Loucy (cell line): ENCODE measurements around the gene RHEB.

Source experiments
- H2AFZ ChIP-seq: fragments of 200-600 bp; sonication (generic); 2 replicates; pipeline ENCODE4 v1.6.0; 2016; ENCODE audit warnings: antibody characterized with exemption, mild to moderate bottlenecking, low read length, moderate library complexity
- H3F3A ChIP-seq: fragments of 200-600 bp; 2 replicates; pipeline ENCODE4 v1.6.0; 2016; ENCODE audit warnings: antibody characterized with exemption, low read depth, mild to moderate bottlenecking
- H3K27me3 ChIP-seq: fragments of 200-600 bp; sonication (generic); 2 replicates; pipeline ENCODE4 v1.6.1; 2014; ENCODE audit warnings: low read length, mild to moderate bottlenecking; ENCODE audit not compliant: insufficient read depth, poor library complexity, severe bottlenecking
- H3K36me3 ChIP-seq: fragments of 200-600 bp; sonication (generic); 2 replicates; pipeline ENCODE4 v1.6.1; 2016; ENCODE audit warnings: low read length; ENCODE audit not compliant: insufficient read depth
- H3K4me1 ChIP-seq: fragments of 200-600 bp; sonication (generic); 2 replicates; pipeline ENCODE4 v1.5.1; 2014; ENCODE audit warnings: low read length, mild to moderate bottlenecking; ENCODE audit not compliant: insufficient read depth, poor library complexity, severe bottlenecking
- H3K4me2 ChIP-seq: fragments of 200-600 bp; sonication (generic); 2 replicates; pipeline ENCODE4 v1.6.0; 2014; ENCODE audit warnings: antibody characterized with exemption, low read length, low read depth, mild to moderate bottlenecking; ENCODE audit not compliant: poor library complexity, severe bottlenecking
- H3K4me3 ChIP-seq: fragments of 200-600 bp; sonication (generic); 2 replicates; pipeline ENCODE4 v1.5.1; 2014; ENCODE audit warnings: low read length, mild to moderate bottlenecking, mixed read lengths; ENCODE audit not compliant: poor library complexity, severe bottlenecking
- H3K79me2 ChIP-seq: fragments of 200-600 bp; sonication (generic); 2 replicates; pipeline ENCODE4 v1.6.1; 2014; ENCODE audit warnings: low read length; ENCODE audit not compliant: insufficient read depth
- H3K9ac ChIP-seq: fragments of 200-600 bp; sonication (generic); 2 replicates; pipeline ENCODE4 v1.6.0; 2014; ENCODE audit warnings: mild to moderate bottlenecking, low read depth, low read length, moderate library complexity; ENCODE audit not compliant: poor library complexity, severe bottlenecking
- H3K9me2 ChIP-seq: fragments of 200-600 bp; sonication (generic); replicated peaks from 2 replicates; pipeline ENCODE4 v1.6.1; 2016; ENCODE audit warnings: low read depth, low read length, mixed read lengths
- H3K9me3 ChIP-seq: fragments of 200-600 bp; sonication (generic); 2 replicates; pipeline ENCODE4 v1.6.1; 2014; ENCODE audit warnings: mild to moderate bottlenecking, antibody characterized with exemption, low read length, low read depth; ENCODE audit not compliant: insufficient read depth
- H4K20me1 ChIP-seq: fragments of 200-600 bp; sonication (generic); 2 replicates; pipeline ENCODE4 v1.6.0; 2014; ENCODE audit warnings: antibody characterized with exemption, low read length, mild to moderate bottlenecking; ENCODE audit not compliant: insufficient read depth, poor library complexity, severe bottlenecking
- EZH2phosphoT487 ChIP-seq: fragments of 200-600 bp; IDR thresholded peaks from 2 replicates; pipeline ENCODE4 v1.6.1; 2018; ENCODE audit warnings: antibody characterized with exemption, mild to moderate bottlenecking, moderate library complexity, borderline replicate concordance
- TF ChIP-seq, protein P1 (sequence below): fragments of 200-600 bp; sonication (generic); conservative IDR thresholded peaks from 2 replicates; pipeline ENCODE4 v1.5.1; 2014; ENCODE audit warnings: mild to moderate bottlenecking, antibody characterized with exemption, low read length

RHEB gene

GRCh38 chr7:151549083-151549482 lies 29.4 kb upstream of the RHEB start:
- Histone ChIP-seq H3K36me3 (no peaks in the 10 kb centered on the region), H4K20me1 (no peaks in the 10 kb centered on the region), H3F3A (no peaks in the 10 kb centered on the region), H3K9me2 (no peaks in the 10 kb centered on the region), H3K79me2 (no peaks in the 10 kb centered on the region), H2AFZ (no peak overlapping the region), H3K9me3 (no peaks in the 10 kb centered on the region), H3K27me3 (no peaks in the 10 kb centered on the region), H3K4me1 (peaks cover 6% of the 10 kb centered on the region), H3K4me3 (no peak overlapping the region), H3K9ac (no peak overlapping the region), H3K4me2 (no peak overlapping the region)
- TF ChIP-seq EZH2phosphoT487: no peak
- TF ChIP-seq, protein P1, sequence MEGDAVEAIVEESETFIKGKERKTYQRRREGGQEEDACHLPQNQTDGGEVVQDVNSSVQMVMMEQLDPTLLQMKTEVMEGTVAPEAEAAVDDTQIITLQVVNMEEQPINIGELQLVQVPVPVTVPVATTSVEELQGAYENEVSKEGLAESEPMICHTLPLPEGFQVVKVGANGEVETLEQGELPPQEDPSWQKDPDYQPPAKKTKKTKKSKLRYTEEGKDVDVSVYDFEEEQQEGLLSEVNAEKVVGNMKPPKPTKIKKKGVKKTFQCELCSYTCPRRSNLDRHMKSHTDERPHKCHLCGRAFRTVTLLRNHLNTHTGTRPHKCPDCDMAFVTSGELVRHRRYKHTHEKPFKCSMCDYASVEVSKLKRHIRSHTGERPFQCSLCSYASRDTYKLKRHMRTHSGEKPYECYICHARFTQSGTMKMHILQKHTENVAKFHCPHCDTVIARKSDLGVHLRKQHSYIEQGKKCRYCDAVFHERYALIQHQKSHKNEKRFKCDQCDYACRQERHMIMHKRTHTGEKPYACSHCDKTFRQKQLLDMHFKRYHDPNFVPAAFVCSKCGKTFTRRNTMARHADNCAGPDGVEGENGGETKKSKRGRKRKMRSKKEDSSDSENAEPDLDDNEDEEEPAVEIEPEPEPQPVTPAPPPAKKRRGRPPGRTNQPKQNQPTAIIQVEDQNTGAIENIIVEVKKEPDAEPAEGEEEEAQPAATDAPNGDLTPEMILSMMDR: no peak

DNA sequence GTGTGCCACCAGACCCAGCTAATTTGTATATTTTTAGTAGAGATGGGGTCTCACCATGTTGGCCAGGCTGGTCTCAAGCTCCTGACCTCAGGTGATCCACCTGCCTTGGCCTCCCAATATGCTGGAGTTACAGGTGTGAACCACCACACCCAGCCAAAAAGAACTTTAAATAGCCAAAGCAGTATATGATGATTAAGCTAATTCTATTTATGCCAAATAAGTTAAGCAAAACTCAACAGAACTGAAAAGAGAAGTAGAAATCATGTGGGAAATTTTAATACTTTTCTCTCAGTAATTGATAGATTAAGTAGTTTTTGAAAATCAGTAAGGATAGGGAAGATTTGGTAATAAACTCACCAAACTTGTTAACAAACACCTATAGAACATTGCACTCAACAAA lies 24.5 kb upstream of the RHEB start:
- no peaks in the 10 kb centered on the region for H3K79me2 ChIP-seq
- H3K9ac ChIP-seq: no peak overlapping the region
- no peaks in the 10 kb centered on the region for H3K36me3 ChIP-seq
- H3K9me2 ChIP-seq: no peaks in the 10 kb centered on the region
- H3K4me2 ChIP-seq: no peak overlapping the region
- no peak for TF ChIP-seq EZH2phosphoT487
- TF ChIP-seq, protein P1: no peak
- no peaks in the 10 kb centered on the region for H3K27me3 ChIP-seq
- H3F3A ChIP-seq: no peaks in the 10 kb centered on the region
- H4K20me1 ChIP-seq: no peaks in the 10 kb centered on the region
- H2AFZ ChIP-seq: no peak overlapping the region
- H3K4me3 ChIP-seq: no peak overlapping the region
- no peaks in the 10 kb centered on the region for H3K9me3 ChIP-seq
- H3K4me1 ChIP-seq: no peaks in the 10 kb centered on the region

GRCh38 chr7:151542606-151543130 lies 23.0 kb upstream of the RHEB start:
- H3K79me2 ChIP-seq: no peaks in the 10 kb centered on the region
- no peaks in the 10 kb centered on the region for H3K9me3 ChIP-seq
- H3K36me3 ChIP-seq: no peaks in the 10 kb centered on the region
- no peaks in the 10 kb centered on the region for H3K9me2 ChIP-seq
- no peak overlapping the region for H2AFZ ChIP-seq
- H3K9ac ChIP-seq: no peak overlapping the region
- H3K4me3 ChIP-seq: no peak overlapping the region
- H4K20me1 ChIP-seq: no peaks in the 10 kb centered on the region
- no peaks in the 10 kb centered on the region for H3K4me1 ChIP-seq
- no peak overlapping the region for H3K4me2 ChIP-seq
- H3K27me3 ChIP-seq: no peaks in the 10 kb centered on the region
- no peaks in the 10 kb centered on the region for H3F3A ChIP-seq
- no peak for TF ChIP-seq EZH2phosphoT487
- TF ChIP-seq, protein P1: no peak
